ENCODE data around the gene FIS1. TPM values are rescaled to one million over a fixed set of nuclear protein-coding genes. Genes with fewer than 3 reads are reported as not detected.
"Not testable (repeated sequence)": the region's sequence is repeated elsewhere in the genome, so short reads cannot be mapped to it uniquely, and the experiment has no call there.

FIS1 gene
- total RNA-seq, 1 donor from 2014 or later = 209 TPM

- no peaks in the 10 kb centered on the region for H3K36me3 ChIP-seq (ENCODE audit: control insufficient read depth, insufficient read depth, low read length)
- no peak for TF ChIP-seq CTCF (IDR thresholded peaks at IDR 0.05; ENCODE audit: insufficient read depth, low read length, severe bottlenecking)
Observed at GRCh38 chr7:101202603-101202918, 42.3 kb downstream of the FIS1 start.

GRCh38 chr7:101201695-101202602 lies 42.9 kb downstream of the FIS1 start:
- peaks cover 15% of the 10 kb centered on the region for H3K27me3 ChIP-seq (ENCODE audit: control insufficient read depth, insufficient read depth, low read length)
- no peak overlapping the region for H3K4me3 ChIP-seq (ENCODE audit: low read depth, low read length)
- no peak for DNase-seq (ENCODE audit: low read depth)
- FAIRE-seq = no peak
- no peak for TF ChIP-seq CTCF (IDR thresholded peaks at IDR 0.05; ENCODE audit: insufficient read depth, low read length, severe bottlenecking)
- no peaks in the 10 kb centered on the region for H3K36me3 ChIP-seq (ENCODE audit: control insufficient read depth, insufficient read depth, low read length)

More at GRCh38 chr7:101202603-101202918, 42.3 kb downstream of the FIS1 start:
- DNase-seq (ENCODE audit: low read depth) (no peak), FAIRE-seq (no peak)
- Histone ChIP-seq H3K4me3 (ENCODE audit: low read depth, low read length) (no peak overlapping the region), H3K27me3 (ENCODE audit: control insufficient read depth, insufficient read depth, low read length) (peaks cover 15% of the 10 kb centered on the region)

GRCh38 chr7:101200862-101201599 lies 43.9 kb downstream of the FIS1 start, which contains the start of gene MOGAT3:
TSS of gene MOGAT3 (minus strand) at chr7:101201036. CDS start at chr7:101200854, 182 bp downstream.
- no peak for FAIRE-seq
- no peak for DNase-seq (ENCODE audit: low read depth)
- no peak within 1 kb of the TSS for H3K4me3 ChIP-seq (ENCODE audit: low read depth, low read length)

GRCh38 chr7:101200504-101200861 lies 44.4 kb downstream of the FIS1 start:
- Histone ChIP-seq H3K4me3 (ENCODE audit: low read depth, low read length) (no peak overlapping the region), H3K27me3 (ENCODE audit: control insufficient read depth, insufficient read depth, low read length) (peaks cover 15% of the 10 kb centered on the region), H3K36me3 (ENCODE audit: control insufficient read depth, insufficient read depth, low read length) (no peaks in the 10 kb centered on the region)
- TF ChIP-seq CTCF (IDR thresholded peaks at IDR 0.05; ENCODE audit: insufficient read depth, low read length, severe bottlenecking) = no peak
- no peak for FAIRE-seq
- no peak for DNase-seq (ENCODE audit: low read depth)

More at GRCh38 chr7:101200862-101201599, 43.9 kb downstream of the FIS1 start, which contains the start of gene MOGAT3:
- Histone ChIP-seq H3K27me3 (ENCODE audit: control insufficient read depth, insufficient read depth, low read length) (peaks cover 15% of the 10 kb centered on the region), H3K36me3 (ENCODE audit: control insufficient read depth, insufficient read depth, low read length) (no peaks in the 10 kb centered on the region)
- no peak for TF ChIP-seq CTCF (IDR thresholded peaks at IDR 0.05; ENCODE audit: insufficient read depth, low read length, severe bottlenecking)

- H3K4me3 ChIP-seq (ENCODE audit: low read depth, low read length); FAIRE-seq; DNase-seq (ENCODE audit: low read depth); H3K36me3 ChIP-seq (ENCODE audit: control insufficient read depth, insufficient read depth, low read length): not testable (repeated sequence)
- H3K27me3 ChIP-seq (ENCODE audit: control insufficient read depth, insufficient read depth, low read length) = peaks cover 15% of the 10 kb centered on the region
Observed at GRCh38 chr7:101199522-101199921, 45.4 kb downstream of the FIS1 start.

GRCh38 chr7:101198476-101198875 lies 46.4 kb downstream of the FIS1 start:
- Histone ChIP-seq H3K36me3 (ENCODE audit: control insufficient read depth, insufficient read depth, low read length) (no peaks in the 10 kb centered on the region), H3K4me3 (ENCODE audit: low read depth, low read length) (no peak overlapping the region), H3K27me3 (ENCODE audit: control insufficient read depth, insufficient read depth, low read length) (peaks cover 13% of the 10 kb centered on the region)
- FAIRE-seq (no peak), DNase-seq (ENCODE audit: low read depth) (no peak)
- TF ChIP-seq CTCF (IDR thresholded peaks at IDR 0.05; ENCODE audit: insufficient read depth, low read length, severe bottlenecking) = no peak
